GM12878 (cell line): ENCODE results near the gene COQ10B. TPM values are rescaled to one million over a fixed set of nuclear protein-coding genes. Genes with fewer than 3 reads are reported as not detected.

Experiments
- ASH2L ChIP-seq: fragments of 300-600, 200-600 bp; sonication (generic); IDR thresholded peaks from 2 replicates; pipeline ENCODE4 v1.6.1; 2017; ENCODE audit warnings: low read depth, mild to moderate bottlenecking, borderline replicate concordance
- BACH1 ChIP-seq: fragments of 450-650 bp; IDR thresholded peaks from 2 replicates; pipeline ENCODE4 v1.6.1; 2017; ENCODE audit warnings: mild to moderate bottlenecking, borderline replicate concordance
- BCL11A ChIP-seq: IDR thresholded peaks from 2 replicates; pipeline ENCODE4 v1.6.1; 2011; ENCODE audit warnings: low read depth, low read length
- CEBPB ChIP-seq, 2 experiments: fragments of 150-350 bp in 1 of 2; IDR thresholded peaks; 2 replicates each; pipeline ENCODE4 v1.6.1; 2012 to 2014; ENCODE audit warnings: low read depth in 2 of 2, low read length in 2 of 2, borderline replicate concordance in 1 of 2, inconsistent platforms in 1 of 2
- E2F8 ChIP-seq: fragments of 450-650 bp; IDR thresholded peaks from 2 replicates; pipeline ENCODE4 v1.6.1; 2018; ENCODE audit warnings: mild to moderate bottlenecking, low read depth, moderate library complexity; ENCODE audit not compliant: partially characterized antibody
- EP300 ChIP-seq, 2 experiments: fragments of 150-350 bp in 1 of 2; IDR thresholded peaks; 2 replicates each; pipeline ENCODE4 v1.6.1; 2011 to 2012; ENCODE audit warnings: low read depth in 2 of 2, low read length in 2 of 2, borderline replicate concordance in 1 of 2, improper control_type of control experiment in 1 of 2, inconsistent platforms in 1 of 2; ENCODE audit not compliant: control insufficient read depth in 1 of 2
- KLF5 ChIP-seq: fragments of 450-650 bp; IDR thresholded peaks from 2 replicates; pipeline ENCODE4 v1.6.1; 2014; ENCODE audit warnings: mild to moderate bottlenecking; ENCODE audit not compliant: partially characterized antibody
- NBN ChIP-seq: fragments of 450-650 bp; IDR thresholded peaks from 2 replicates; pipeline ENCODE4 v1.6.1; 2016
- NKRF ChIP-seq: fragments of 450-650 bp; conservative IDR thresholded peaks from 2 replicates; pipeline ENCODE4 v1.6.1; 2017; ENCODE audit warnings: mild to moderate bottlenecking, moderate library complexity
- RB1 ChIP-seq: fragments of 450-650 bp; formaldehyde crosslinking; IDR thresholded peaks from 2 replicates; pipeline ENCODE4 v1.6.1; 2017; ENCODE audit warnings: mild to moderate bottlenecking, borderline replicate concordance
- RELA ChIP-seq: fragments of 450-650 bp; IDR thresholded peaks from 2 replicates; pipeline ENCODE4 v1.8.0; 2014; ENCODE audit warnings: borderline replicate concordance; ENCODE audit not compliant: partially characterized antibody
- SMARCA5 ChIP-seq: fragments of 450-650 bp; IDR thresholded peaks from 2 replicates; pipeline ENCODE4 v1.6.1; 2017; ENCODE audit warnings: mild to moderate bottlenecking
- TCF3 ChIP-seq: IDR thresholded peaks from 2 replicates; pipeline ENCODE4 v1.6.1; 2012; ENCODE audit warnings: low read depth, mild to moderate bottlenecking, low read length, borderline replicate concordance; ENCODE audit not compliant: insufficient read depth
- USF1 ChIP-seq: IDR thresholded peaks from 2 replicates; pipeline ENCODE4 v1.6.1; 2011; ENCODE audit warnings: borderline replicate concordance, low read depth, mild to moderate bottlenecking, moderate library complexity, mixed read lengths, low read length; ENCODE audit not compliant: insufficient read depth; ENCODE audit errors: extremely low read length
- ZNF687 ChIP-seq: fragments of 450-650 bp; IDR thresholded peaks from 2 replicates; pipeline ENCODE4 v1.6.1; 2017; ENCODE audit warnings: mild to moderate bottlenecking, moderate library complexity
- polyA plus RNA-seq, 11 experiments: library from polyadenylated mRNA; depleted of rRNA in 4 of 11; unstranded in 6 of 11; stranded (reverse) in 5 of 11; fragments of >200 nt; fragmentation: Nextera tagmentation in 4 of 11; fragmentation: Illumina TruSeq in 1 of 11; extraction: Ambion mirVana in 4 of 11; extraction: Trizol in 1 of 11; gene quantifications; 1 replicate in 1 of 11; 2 replicates in 10 of 11; pipeline versions ENCODE4 v1.2.1 to v1.2.3, GENCODE V29; 2011 to 2016; ENCODE audit warnings: inconsistent platforms in 2 of 11, missing spikeins in 2 of 11, low read depth in 1 of 11
- total RNA-seq, 4 experiments: library from RNA; depleted of rRNA in 3 of 4; stranded (reverse); fragments of >200 nt in 3 of 4; fragmentation: Illumina TruSeq in 1 of 4; extraction: Trizol in 1 of 4; gene quantifications; 2 replicates each; pipeline versions ENCODE4 v1.2.1 to v1.2.3, GENCODE V29; 2013 to 2021

Gene COQ10B
- total and polyA plus RNA-seq, 10 of the 15 experiments (the other 5 are each of a cell fraction or from before 2014, with no cell fraction given), result 3.6 to 23.2 (median 13.2) TPM

DNA sequence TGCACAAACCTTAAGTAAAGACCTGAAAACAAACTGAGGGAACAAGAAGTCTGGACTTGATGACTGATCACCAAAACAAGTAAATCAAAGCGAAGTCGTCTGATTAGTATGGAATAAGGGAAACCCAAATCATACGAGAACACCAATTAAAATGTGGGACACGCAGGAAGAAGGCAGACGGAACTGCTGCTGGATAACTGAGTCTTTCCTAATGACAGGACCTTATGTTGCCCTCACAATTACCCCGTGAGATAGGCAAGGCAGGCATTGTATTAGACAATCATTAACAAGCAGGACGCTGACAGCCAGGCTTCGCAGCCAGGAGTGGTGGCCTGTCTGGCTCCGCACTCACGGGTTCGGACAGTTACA, 614 bp upstream of the COQ10B start (continued):
- TF ChIP-seq NKRF (peak; percentile 64), NBN (peak; percentile 23), CEBPB (IDR thresholded peaks at IDR 0.05; ENCODE audit: borderline replicate concordance in 1 of 2, low read depth in 2 of 2, low read length in 2 of 2) (no peak), ASH2L (no peak), ZNF687 (peak; percentile 36), SMARCA5 (peak; percentile 32; the same call in 1 of the 2 replicates), KLF5 (peak; percentile 28), EP300 (IDR thresholded peaks at IDR 0.05; ENCODE audit: borderline replicate concordance in 1 of 2, control insufficient read depth in 1 of 2, low read depth in 2 of 2, low read length in 2 of 2) (peak in 1 of 2 experiments; percentile 46; a peak in 1 of 4 replicates), BCL11A (0 out of 2 replicates have a peak, but pooled peaks have one; percentile 16), E2F8 (no peak), BACH1 (0 out of 2 replicates have a peak, but pooled peaks have one; percentile 54), USF1 (no peak), RB1 (peak; percentile 32; the same call in 1 of the 2 replicates), RELA (peak; percentile 90), TCF3 (0 out of 2 replicates have a peak, but pooled peaks have one; percentile 22)
